GM12875 (cell line): ENCODE results near the gene TUBGCP4.
"Not testable (repeated sequence)": the region's sequence is repeated elsewhere in the genome, so short reads cannot be mapped to it uniquely, and the experiment has no call there.

Experiments
- H3K4me3 ChIP-seq: one replicate; pipeline ENCODE4 v1.5.1; 2011; ENCODE audit warnings: low read depth, low read length, control low read depth
- CTCF ChIP-seq: IDR thresholded peaks from 2 replicates; pipeline ENCODE4 v1.5.1; 2011; ENCODE audit warnings: low read depth, mild to moderate bottlenecking, control low read depth, inconsistent platforms, low read length, moderate library complexity, borderline replicate concordance; ENCODE audit not compliant: insufficient read depth

The TUBGCP4 gene

GRCh38 chr15:43378601-43379000, 7.7 kb downstream of the TUBGCP4 start:
- H3K4me3 ChIP-seq: no peak overlapping the region
- TF ChIP-seq CTCF: no peak

- TF ChIP-seq CTCF: no peak
- no peak overlapping the region for H3K4me3 ChIP-seq
Observed at GRCh38 chr15:43382310-43382709, 11.4 kb downstream of the TUBGCP4 start.

GRCh38 chr15:43383070-43383469, 12.2 kb downstream of the TUBGCP4 start:
- TF ChIP-seq CTCF: no peak
- no peak overlapping the region for H3K4me3 ChIP-seq

- no peak overlapping the region for H3K4me3 ChIP-seq
- TF ChIP-seq CTCF: no peak
Observed at GRCh38 chr15:43390723-43391122, 19.8 kb downstream of the TUBGCP4 start.

- not testable (repeated sequence) for H3K4me3 ChIP-seq
Observed at GRCh38 chr15:43393592-43393991, 22.7 kb downstream of the TUBGCP4 start.

GRCh38 chr15:43402255-43402654, 31.4 kb downstream of the TUBGCP4 start:
- no peak for TF ChIP-seq CTCF
- H3K4me3 ChIP-seq: no peak overlapping the region

GRCh38 chr15:43403616-43404015, 32.7 kb downstream of the TUBGCP4 start:
- TF ChIP-seq CTCF: no peak
- H3K4me3 ChIP-seq: no peak overlapping the region

- no peak for TF ChIP-seq CTCF
- H3K4me3 ChIP-seq: no peak overlapping the region
Observed at GRCh38 chr15:43404130-43404529, 33.2 kb downstream of the TUBGCP4 start.
